H1 (cell line): ENCODE measurements around the gene MID2. TPM values are rescaled to one million over a fixed set of nuclear protein-coding genes. Genes with fewer than 3 reads are reported as not detected.
"Not testable (repeated sequence)": the region's sequence is repeated elsewhere in the genome, so short reads cannot be mapped to it uniquely, and the experiment has no call there.

ENCODE experiments used
- CTCF ChIA-PET: fragments of 300-600 bp; sonication (Branson Sonifier 250); formaldehyde crosslinking; loops from one replicate; lab custom pipeline; 2021; ENCODE audit not compliant: partially characterized antibody; lab: Charles Lee
- POLR2A ChIA-PET: fragments of 300-600 bp; sonication (Branson Sonifier 250); formaldehyde crosslinking; loops from one replicate; lab custom pipeline; 2021; ENCODE audit warnings: inconsistent platforms; ENCODE audit not compliant: partially characterized antibody; lab: Charles Lee
- DNase-seq, 2 experiments: peaks; one replicate each; pipeline versions ENCODE4 v3.0.0 to v3.0.0-alpha.2; 2010 to 2022; ENCODE audit warnings: low spot score in 2 of 2, low read depth in 1 of 2, mixed read lengths in 1 of 2
- FAIRE-seq: peaks from 2 replicates; lab custom pipeline; 2011; peaks lifted over from hg19 to GRCh38; lab: Jason Lieb, UNC
- H2AFZ ChIP-seq: 2 replicates; pipeline ENCODE4 v1.8.1; 2012; ENCODE audit warnings: low read length, inconsistent platforms
- H2AK5ac ChIP-seq: 2 replicates; pipeline ENCODE4 v1.6.1; 2013; ENCODE audit warnings: low read depth, low read length
- H2BK120ac ChIP-seq: replicated peaks from 2 replicates; pipeline ENCODE3; 2013; ENCODE audit warnings: low read depth, low read length, inconsistent platforms
- H2BK12ac ChIP-seq: 2 replicates; pipeline ENCODE4 v1.6.1; 2013; ENCODE audit warnings: low read depth, low read length
- H2BK15ac ChIP-seq: 2 replicates; pipeline ENCODE4 v1.6.1; 2013; ENCODE audit warnings: low read length
- H2BK20ac ChIP-seq: 2 replicates; pipeline ENCODE4 v1.6.1; 2013; ENCODE audit warnings: low read length
- H2BK5ac ChIP-seq: 2 replicates; pipeline ENCODE4 v1.6.1; 2013; ENCODE audit warnings: low read depth, low read length
- H3K14ac ChIP-seq: 2 replicates; pipeline ENCODE4 v1.6.1; 2013; ENCODE audit warnings: inconsistent platforms; ENCODE audit not compliant: insufficient read length
- H3K18ac ChIP-seq: 2 replicates; pipeline ENCODE4 v1.6.1; 2013; ENCODE audit warnings: low read length; ENCODE audit errors: extremely low read depth
- H3K23ac ChIP-seq: 2 replicates; pipeline ENCODE4 v1.6.1; 2013; ENCODE audit warnings: inconsistent platforms; ENCODE audit not compliant: insufficient read length
- H3K23me2 ChIP-seq: 2 replicates; pipeline ENCODE4 v1.6.1; 2013; ENCODE audit warnings: low read depth, low read length
- H3K27ac ChIP-seq: 2 replicates; pipeline ENCODE4 v1.6.1; 2011; ENCODE audit warnings: low read depth, low read length, inconsistent platforms
- H3K27me3 ChIP-seq, 4 experiments: replicated peaks in 1 of 4; 1 replicate in 1 of 4; 2 replicates in 3 of 4; pipeline versions ENCODE4 v1.6.1 to v1.8.1; 2011 to 2013; ENCODE audit warnings: low read length in 3 of 4, mild to moderate bottlenecking in 3 of 4, inconsistent platforms in 2 of 4, mixed read lengths in 2 of 4, moderate library complexity in 1 of 4; ENCODE audit not compliant: control insufficient read depth in 3 of 4, insufficient read depth in 3 of 4; ENCODE audit errors: extremely low read depth in 1 of 4
- H3K36me3 ChIP-seq, 4 experiments: 2 replicates each; pipeline versions ENCODE4 v1.6.1 to v1.8.1; 2011 to 2013; ENCODE audit warnings: mild to moderate bottlenecking in 4 of 4, low read length in 3 of 4, moderate library complexity in 2 of 4, control low read depth in 1 of 4, inconsistent platforms in 1 of 4; ENCODE audit not compliant: insufficient read depth in 4 of 4, control insufficient read depth in 2 of 4
- H3K4ac ChIP-seq: replicated peaks from 2 replicates; pipeline ENCODE3; 2013; ENCODE audit warnings: low read length, low read depth, mixed read lengths, inconsistent platforms; ENCODE audit not compliant: insufficient read length
- H3K4me1 ChIP-seq, 4 experiments: replicated peaks in 1 of 4; 1 replicate in 1 of 4; 2 replicates in 3 of 4; pipeline versions ENCODE4 v1.6.1 to v1.8.1; 2011 to 2013; ENCODE audit warnings: low read length in 3 of 4, inconsistent platforms in 2 of 4, mixed read lengths in 1 of 4; ENCODE audit not compliant: insufficient read depth in 4 of 4, control insufficient read depth in 3 of 4
- H3K4me2 ChIP-seq, 2 experiments: 2 replicates each; pipeline versions ENCODE4 v1.6.1 to v1.8.1; 2011 to 2013; ENCODE audit warnings: low read depth in 2 of 2, low read length in 2 of 2, control low read depth in 1 of 2, inconsistent platforms in 1 of 2, mild to moderate bottlenecking in 1 of 2; ENCODE audit not compliant: insufficient read depth in 1 of 2
- H3K4me3 ChIP-seq, 4 experiments: fragments of 200-600, 300-600 bp in 1 of 4; sonication (generic), shearing (Covaris generic), sonication (Bioruptor Twin) in 1 of 4; 2 replicates each; pipeline versions ENCODE4 v1.5.1 to v1.8.1; 2011 to 2016; ENCODE audit warnings: low read length in 4 of 4, low read depth in 3 of 4, control low read depth in 2 of 4, inconsistent platforms in 2 of 4, mild to moderate bottlenecking in 2 of 4, mixed read lengths in 1 of 4, moderate library complexity in 1 of 4; ENCODE audit not compliant: insufficient read depth in 2 of 4; ENCODE audit errors: extremely low read depth in 1 of 4
- H3K56ac ChIP-seq: replicated peaks from 2 replicates; pipeline ENCODE3; 2013; ENCODE audit warnings: low read depth, mild to moderate bottlenecking, mixed read lengths, low read length, inconsistent platforms; ENCODE audit not compliant: insufficient read length
- H3K79me1 ChIP-seq: 2 replicates; pipeline ENCODE4 v1.6.1; 2013; ENCODE audit warnings: low read depth, low read length, control low read depth
- H3K79me2 ChIP-seq, 2 experiments: 2 replicates each; pipeline versions ENCODE4 v1.6.1 to v1.8.1; 2012 to 2013; ENCODE audit warnings: low read length in 2 of 2, mild to moderate bottlenecking in 2 of 2, inconsistent platforms in 1 of 2; ENCODE audit not compliant: insufficient read depth in 2 of 2, control insufficient read depth in 1 of 2
- H3K9ac ChIP-seq, 4 experiments: replicated peaks in 1 of 4; 1 replicate in 1 of 4; 2 replicates in 3 of 4; pipeline versions ENCODE4 v1.6.1 to v1.8.1; 2011 to 2013; ENCODE audit warnings: low read depth in 3 of 4, low read length in 3 of 4, control low read depth in 2 of 4, mild to moderate bottlenecking in 2 of 4, moderate library complexity in 2 of 4, inconsistent platforms in 1 of 4; ENCODE audit errors: extremely low read depth in 1 of 4
- H3K9me3 ChIP-seq, 2 experiments: 2 replicates each; pipeline versions ENCODE4 v1.6.1 to v1.8.1; 2012 to 2013; ENCODE audit warnings: mild to moderate bottlenecking in 2 of 2, moderate library complexity in 2 of 2, control low read depth in 1 of 2, inconsistent platforms in 1 of 2, low read depth in 1 of 2, low read length in 1 of 2, mixed read lengths in 1 of 2; ENCODE audit not compliant: insufficient read depth in 2 of 2
- H4K20me1 ChIP-seq, 2 experiments: replicated peaks in 1 of 2; 2 replicates each; pipeline versions ENCODE3 to v1.8.1; 2011 to 2013; ENCODE audit warnings: inconsistent platforms in 2 of 2, low read length in 2 of 2, mild to moderate bottlenecking in 1 of 2; ENCODE audit not compliant: insufficient read depth in 2 of 2, control insufficient read depth in 1 of 2
- H4K5ac ChIP-seq: 2 replicates; pipeline ENCODE4 v1.6.1; 2013; ENCODE audit warnings: low read length, low read depth, mixed read lengths, inconsistent platforms; ENCODE audit not compliant: insufficient read length
- H4K8ac ChIP-seq: 2 replicates; pipeline ENCODE4 v1.8.0; 2013; ENCODE audit warnings: mild to moderate bottlenecking, moderate library complexity, low read length, inconsistent platforms; ENCODE audit not compliant: insufficient read depth; ENCODE audit errors: extremely low read depth
- H4K91ac ChIP-seq: replicated peaks from 2 replicates; pipeline ENCODE3; 2013; ENCODE audit warnings: low read length, mixed read lengths, inconsistent platforms; ENCODE audit not compliant: insufficient read length
- POU5F1 ChIP-seq: IDR thresholded peaks from 2 replicates; pipeline ENCODE4 v1.6.1; 2011; ENCODE audit warnings: low read depth, mild to moderate bottlenecking, low read length, moderate library complexity
- SP2 ChIP-seq: IDR thresholded peaks from 2 replicates; pipeline ENCODE4 v1.6.1; 2012; ENCODE audit warnings: mild to moderate bottlenecking, low read length, inconsistent platforms
- USF2 ChIP-seq: IDR thresholded peaks from 2 replicates; pipeline ENCODE4 v1.6.1; 2011; ENCODE audit warnings: low read length, improper control_type of control experiment
- polyA plus RNA-seq, 7 experiments: library from polyadenylated mRNA; depleted of rRNA in 3 of 7; stranded (reverse) in 5 of 7; unstranded in 2 of 7; fragments of >200 nt in 5 of 7; fragments of 200-250 nt in 2 of 7; gene quantifications; 1 replicate in 5 of 7; 2 replicates in 1 of 7; 4 replicates in 1 of 7; pipeline versions ENCODE4 v1.2.1 to v1.2.3, GENCODE V29; 2011 to 2013; ENCODE audit warnings: missing spikeins in 2 of 7, mixed read lengths in 2 of 7
- total RNA-seq: library from RNA; stranded (reverse); fragmentation: NEBNext Ultra II Directional; extraction: Animal tissue kit (Norgen Biotek cat#: 25700); gene quantifications from 2 replicates; pipeline ENCODE4 v1.2.1, GENCODE V29; 2021

Gene MID2
- total and polyA plus RNA-seq, 2 of the 8 experiments (the other 6 are each of a cell fraction or from before 2014, with no cell fraction given), result 0.98 to 1.7 TPM

GRCh38 chrX:107940095-107940494, 114.4 kb downstream of the MID2 start (continued):
- TF ChIP-seq SP2, result no peak
- TF ChIP-seq POU5F1, result no peak
- no peak for TF ChIP-seq USF2

GRCh38 chrX:107955337-107955736, 129.7 kb downstream of the MID2 start:
- H3K9me3 ChIP-seq, H3K4me2 ChIP-seq, H2AK5ac ChIP-seq, H3K27ac ChIP-seq, H3K23ac ChIP-seq, H3K36me3 ChIP-seq, FAIRE-seq, H2BK5ac ChIP-seq, H3K4me3 ChIP-seq, H3K79me2 ChIP-seq, H4K8ac ChIP-seq, H3K14ac ChIP-seq, H3K18ac ChIP-seq, H3K4me1 ChIP-seq, H2BK120ac ChIP-seq, H3K56ac ChIP-seq, H3K23me2 ChIP-seq, CTCF ChIA-PET, H3K27me3 ChIP-seq, H3K4ac ChIP-seq, H3K79me1 ChIP-seq, H2BK12ac ChIP-seq, H2BK15ac ChIP-seq, H2BK20ac ChIP-seq, H2AFZ ChIP-seq, POLR2A ChIA-PET, H4K5ac ChIP-seq, H3K9ac ChIP-seq, DNase-seq, H4K91ac ChIP-seq, H4K20me1 ChIP-seq: not testable (repeated sequence)
